Heart left ventricle (tissue), 16 donors: Measurements from ENCODE around the gene ASXL3. TPM values are rescaled to one million over a fixed set of nuclear protein-coding genes. Genes with fewer than 3 reads are reported as not detected.

Source experiments
- ATAC-seq, 4 donors: fragments of 200-7000 bp; cut with Tn5 transposase; one replicate each; pipeline ENCODE4 v1.9.1; 2020 to 2022; ENCODE audit warnings: moderate library complexity in 4 of 4, mild to moderate bottlenecking in 3 of 4, moderate number of reproducible peaks in 1 of 4
- DNase-seq, 5 donors: peaks; one replicate each; pipeline ENCODE4 v3.0.0-alpha.2; 2020
- H3K27ac ChIP-seq, 12 donors: fragments of 200-600 bp; sonication (generic) in 4 of 12; one replicate each; pipeline versions ENCODE4 v1.5.0 to v1.8.0; 2016 to 2022; ENCODE audit warnings: mild to moderate bottlenecking in 2 of 12
- H3K27me3 ChIP-seq, 9 donors: fragments of 200-600 bp; sonication (generic) in 2 of 9; one replicate each; pipeline versions ENCODE4 v1.5.1 to v1.8.0; 2016 to 2022; ENCODE audit warnings: mild to moderate bottlenecking in 3 of 9
- H3K36me3 ChIP-seq, 9 donors: fragments of 200-600 bp; sonication (generic) in 2 of 9; one replicate each; pipeline versions ENCODE4 v1.5.0 to v1.8.0; 2018 to 2022; ENCODE audit warnings: mild to moderate bottlenecking in 2 of 9
- H3K4me1 ChIP-seq, 12 donors: fragments of 200-600 bp; sonication (generic) in 4 of 12; one replicate each; pipeline versions ENCODE4 v1.5.0 to v1.8.0; 2016 to 2022; ENCODE audit warnings: mild to moderate bottlenecking in 3 of 12
- H3K4me3 ChIP-seq, 12 donors: fragments of 200-600 bp; sonication (generic) in 4 of 12; one replicate each; pipeline versions ENCODE4 v1.5.0 to v1.8.0; 2017 to 2022; ENCODE audit warnings: mild to moderate bottlenecking in 9 of 12, moderate library complexity in 4 of 12
- H3K9me3 ChIP-seq, 12 donors: fragments of 200-600 bp; sonication (generic) in 4 of 12; one replicate each; pipeline versions ENCODE4 v1.5.0 to v1.8.0; 2016 to 2022; ENCODE audit warnings: mild to moderate bottlenecking in 1 of 12
- POLR2A ChIP-seq, 2 donors: fragments of 450-650 bp; IDR thresholded peaks; one replicate each; pipeline ENCODE4 v1.6.1; 2017; ENCODE audit warnings: antibody characterized with exemption in 2 of 2, mild to moderate bottlenecking in 2 of 2, moderate library complexity in 2 of 2
- WGBS, 4 donors: extraction: QIAGEN DNeasy Blood & Tissue Kit in 2 of 4; methylation state at CpG; one replicate each; pipeline versions ENCODE4 v1.1.5 to v1.1.7; 2013 to 2018; 5-methylcytosine and 5-hydroxymethylcytosine counted together
- intact Hi-C, 10 donors: fragments of 100-400 bp; cut with DNase I; formaldehyde crosslinking; loops; one replicate each; pipeline versions ENCODE4 v1.11.1 to v1.14.2; 2022
- polyA plus RNA-seq, 2 donors: library from polyadenylated mRNA; stranded (reverse); fragments of 200-250 nt; gene quantifications; one replicate each; pipeline ENCODE4 v1.2.3, GENCODE V29; 2013
- total RNA-seq, 9 donors: library from RNA; depleted of rRNA in 2 of 9; stranded (reverse); fragments of >200 nt in 2 of 9; fragmentation: NEBNext Ultra II Directional in 3 of 9; extraction: Animal tissue kit (Norgen Biotek cat#: 25700) in 3 of 9; gene quantifications; one replicate each; pipeline versions ENCODE4 v1.1.0 to v1.2.4, GENCODE V29; 2016 to 2023
- TF ChIP-seq, protein P1 (sequence below), 12 donors: fragments of 200-600 bp; sonication (generic) in 4 of 12; IDR thresholded peaks; one replicate each; pipeline versions ENCODE4 v1.5.0 to v1.8.0; 2018 to 2022; ENCODE audit warnings: antibody characterized with exemption in 12 of 12, mild to moderate bottlenecking in 5 of 12
- donor health status: ischemic (EF 13 %, LVEDD 7.1; RV severe dilation, severe dysfunction).
- donor health status: healthy with polysubstance abuse.
- donor health status: DM: no; HTN: yes; CAD: no.
- donor health status: DM: no; HTN: no; CAD: no.
- donor health status: ischemic (EF 25% LVEDD 6.9; RV normal size, moderate dysfunction).
- donor health status: ischemic (EF 25% LVEDD 5.7; RV mildly dilated, moderate dysfunction).
- donor health status: healthy.
- donor health status: DM: yes; HTN: yes; CAD: no.
- donor health status: ischemic (EF 35%, LVEDD 5.7; RV mildly dilated, moderate dysfunction).
- donor health status: nonischemic (EF 11% LVEDD 7.7; RV severe dilation, severe dysfunction).
- donor health status: DM: yes; HTN: yes; CAD: no.
- donor health status: PGD.
- donor health status: ischemic (EF 29% LVEDD 5.4; RV normal size, mild dysfunction).
- donor health status: nonischemic (EF 23%, LVEDD 6.1; RV moderate dilation, normal function).

The ASXL3 gene
- total and polyA plus RNA-seq, 11 donors: 0.65 to 8.9 (median 3.5) TPM

DNA sequence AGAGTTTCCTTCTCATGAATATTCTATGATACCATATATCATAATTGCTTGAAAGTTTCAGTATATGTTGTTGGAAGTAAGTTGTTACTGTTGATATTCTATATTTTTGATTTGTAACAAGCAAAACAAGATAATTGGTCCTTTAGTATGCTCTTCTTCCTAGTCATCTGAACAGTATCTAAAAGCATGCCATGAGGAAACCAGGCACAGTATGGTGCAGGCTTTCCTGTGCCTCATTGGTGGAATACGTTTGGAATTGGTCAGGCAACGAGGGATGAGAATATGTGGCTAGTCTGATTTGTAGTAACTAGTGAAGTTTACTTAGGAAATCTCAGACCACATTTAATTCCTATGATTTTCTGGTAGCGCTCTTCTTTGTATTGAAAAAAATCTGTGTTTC, 22.8 kb downstream of the ASXL3 start:
- ATAC-seq (no peak), DNase-seq (no peak)
- H3K9me3 ChIP-seq: no peaks in the 10 kb centered on the region
- H3K27me3 ChIP-seq: no peaks in the 10 kb centered on the region
- no peaks in the 10 kb centered on the region for H3K36me3 ChIP-seq
- H3K4me1 ChIP-seq: no peaks in the 10 kb centered on the region
- intact Hi-C loops: no loop called here
- no peak overlapping the region for H3K4me3 ChIP-seq
- H3K27ac ChIP-seq: no peak overlapping the region
- no peak for TF ChIP-seq POLR2A (IDR thresholded peaks at IDR 0.05)
- TF ChIP-seq, protein P1, sequence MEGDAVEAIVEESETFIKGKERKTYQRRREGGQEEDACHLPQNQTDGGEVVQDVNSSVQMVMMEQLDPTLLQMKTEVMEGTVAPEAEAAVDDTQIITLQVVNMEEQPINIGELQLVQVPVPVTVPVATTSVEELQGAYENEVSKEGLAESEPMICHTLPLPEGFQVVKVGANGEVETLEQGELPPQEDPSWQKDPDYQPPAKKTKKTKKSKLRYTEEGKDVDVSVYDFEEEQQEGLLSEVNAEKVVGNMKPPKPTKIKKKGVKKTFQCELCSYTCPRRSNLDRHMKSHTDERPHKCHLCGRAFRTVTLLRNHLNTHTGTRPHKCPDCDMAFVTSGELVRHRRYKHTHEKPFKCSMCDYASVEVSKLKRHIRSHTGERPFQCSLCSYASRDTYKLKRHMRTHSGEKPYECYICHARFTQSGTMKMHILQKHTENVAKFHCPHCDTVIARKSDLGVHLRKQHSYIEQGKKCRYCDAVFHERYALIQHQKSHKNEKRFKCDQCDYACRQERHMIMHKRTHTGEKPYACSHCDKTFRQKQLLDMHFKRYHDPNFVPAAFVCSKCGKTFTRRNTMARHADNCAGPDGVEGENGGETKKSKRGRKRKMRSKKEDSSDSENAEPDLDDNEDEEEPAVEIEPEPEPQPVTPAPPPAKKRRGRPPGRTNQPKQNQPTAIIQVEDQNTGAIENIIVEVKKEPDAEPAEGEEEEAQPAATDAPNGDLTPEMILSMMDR (IDR thresholded peaks at IDR 0.05): no peak
- WGBS, 4 donors: 84 to 88% (median 86%) methylated on average over 3 of the region's 3 CpGs

GRCh38 chr18:33603454-33603853, 25.4 kb downstream of the ASXL3 start:
- no peaks in the 10 kb centered on the region for H3K27me3 ChIP-seq
- 57 to 72% (median 62%) methylated on average over 2 of the region's 2 CpGs for WGBS, 4 donors
- H3K27ac ChIP-seq: no peak overlapping the region
- H3K9me3 ChIP-seq: no peaks in the 10 kb centered on the region
- TF ChIP-seq, protein P1 (IDR thresholded peaks at IDR 0.05): no peak
- TF ChIP-seq POLR2A (IDR thresholded peaks at IDR 0.05): no peak
- intact Hi-C loops: no loop called here
- peaks cover 0 to 5% (median 0%) of the 10 kb centered on the region in 9 donors for H3K36me3 ChIP-seq
- DNase-seq: no peak
- no peak for ATAC-seq
- no peaks in the 10 kb centered on the region for H3K4me1 ChIP-seq
- H3K4me3 ChIP-seq: no peak overlapping the region

- no peaks in the 10 kb centered on the region for H3K27me3 ChIP-seq
- no peak overlapping the region for H3K27ac ChIP-seq
- no peak overlapping the region for H3K4me3 ChIP-seq
- TF ChIP-seq, protein P1 (IDR thresholded peaks at IDR 0.05): no peak
- no peak for TF ChIP-seq POLR2A (IDR thresholded peaks at IDR 0.05)
- intact Hi-C loops: loop anchor here in 1 of 10 donors (5.0 kb wide), 1 partner anchor 108 kb away; no protein-coding TSS in a partner anchor
- H3K9me3 ChIP-seq: no peaks in the 10 kb centered on the region
- DNase-seq: no peak
- no peak for ATAC-seq
- H3K4me1 ChIP-seq: no peaks in the 10 kb centered on the region
- peaks cover 0 to 5% (median 0%) of the 10 kb centered on the region in 9 donors for H3K36me3 ChIP-seq
These were observed 27.2 kb downstream of the ASXL3 start for GRCh38 chr18:33605250-33605649.

GRCh38 chr18:33606621-33607020, 28.6 kb downstream of the ASXL3 start:
- no peak for ATAC-seq
- Histone ChIP-seq H3K4me3 (no peak overlapping the region), H3K27me3 (no peaks in the 10 kb centered on the region), H3K27ac (no peak overlapping the region), H3K36me3 (peaks cover 0 to 5% (median 0%) of the 10 kb centered on the region in 9 donors), H3K4me1 (no peaks in the 10 kb centered on the region), H3K9me3 (no peaks in the 10 kb centered on the region)
- DNase-seq: no peak
- intact Hi-C loops: loop anchor here in 1 of 10 donors (5.0 kb wide), 1 partner anchor 109 kb away; no protein-coding TSS in a partner anchor
- TF ChIP-seq, protein P1 (IDR thresholded peaks at IDR 0.05): no peak
- TF ChIP-seq POLR2A (IDR thresholded peaks at IDR 0.05): no peak
